Measurements from ENCODE around the gene SH3D19. TPM values are rescaled to one million over a fixed set of nuclear protein-coding genes. Genes with fewer than 3 reads are reported as not detected.
A peak's percentile ranks its signal among the peaks of the same experiment; 100 is the strongest.

The SH3D19 gene
- total RNA-seq, 1 donor from 2014 or later = 32.0 TPM

DNA sequence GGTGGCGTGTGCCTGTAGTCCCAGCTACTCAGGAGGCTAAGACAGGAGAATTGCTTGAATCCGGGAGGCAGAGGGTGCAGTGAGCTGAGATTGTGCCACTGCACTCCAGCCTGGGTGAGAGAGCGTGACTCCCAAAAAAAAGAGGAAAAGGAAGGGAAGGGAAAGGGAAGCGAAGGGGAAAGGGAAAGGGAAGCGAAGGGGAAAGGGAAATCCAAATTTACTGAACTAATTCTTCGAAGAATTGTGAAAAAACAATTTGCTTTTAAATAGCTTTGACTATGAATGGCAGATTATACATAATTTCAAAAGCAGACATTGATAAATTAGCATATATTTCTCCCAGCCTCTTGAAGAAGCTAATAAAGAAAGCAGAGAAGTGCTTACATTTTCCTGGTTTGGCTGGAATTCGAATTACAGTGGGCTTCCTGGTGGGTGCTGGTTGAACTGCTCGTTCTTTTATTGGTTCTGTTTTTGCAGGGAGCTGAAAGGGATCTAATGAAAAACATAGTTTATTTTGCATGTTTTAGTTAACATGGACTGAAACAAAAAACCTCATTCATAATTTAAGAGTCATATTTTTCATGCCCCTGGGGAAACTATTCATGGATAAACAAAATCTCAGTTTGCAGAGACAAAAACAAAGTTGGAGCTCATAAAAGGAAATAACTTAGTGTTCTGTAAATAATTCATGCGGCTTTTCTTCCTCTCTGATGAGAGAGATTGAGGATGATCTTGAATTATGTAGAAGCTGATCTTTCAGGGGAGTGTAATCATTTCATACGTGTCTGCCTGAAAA lies 160.0 kb downstream of the SH3D19 start:
- TF ChIP-seq, protein P1, sequence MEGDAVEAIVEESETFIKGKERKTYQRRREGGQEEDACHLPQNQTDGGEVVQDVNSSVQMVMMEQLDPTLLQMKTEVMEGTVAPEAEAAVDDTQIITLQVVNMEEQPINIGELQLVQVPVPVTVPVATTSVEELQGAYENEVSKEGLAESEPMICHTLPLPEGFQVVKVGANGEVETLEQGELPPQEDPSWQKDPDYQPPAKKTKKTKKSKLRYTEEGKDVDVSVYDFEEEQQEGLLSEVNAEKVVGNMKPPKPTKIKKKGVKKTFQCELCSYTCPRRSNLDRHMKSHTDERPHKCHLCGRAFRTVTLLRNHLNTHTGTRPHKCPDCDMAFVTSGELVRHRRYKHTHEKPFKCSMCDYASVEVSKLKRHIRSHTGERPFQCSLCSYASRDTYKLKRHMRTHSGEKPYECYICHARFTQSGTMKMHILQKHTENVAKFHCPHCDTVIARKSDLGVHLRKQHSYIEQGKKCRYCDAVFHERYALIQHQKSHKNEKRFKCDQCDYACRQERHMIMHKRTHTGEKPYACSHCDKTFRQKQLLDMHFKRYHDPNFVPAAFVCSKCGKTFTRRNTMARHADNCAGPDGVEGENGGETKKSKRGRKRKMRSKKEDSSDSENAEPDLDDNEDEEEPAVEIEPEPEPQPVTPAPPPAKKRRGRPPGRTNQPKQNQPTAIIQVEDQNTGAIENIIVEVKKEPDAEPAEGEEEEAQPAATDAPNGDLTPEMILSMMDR (IDR thresholded peaks at IDR 0.05) = no peak
- no peaks in the 10 kb centered on the region for H3K9me3 Mint-ChIP-seq (ENCODE audit: low read depth)
- no peak for DNase-seq (ENCODE audit: low spot score)
- H3K27ac Mint-ChIP-seq (ENCODE audit: unreplicated experiment) = peak overlapping the region; percentile 65
- no peaks in the 10 kb centered on the region for H3K27me3 Mint-ChIP-seq (ENCODE audit: low read depth)
- H3K36me3 Mint-ChIP-seq (ENCODE audit: low read depth) = peaks cover 9% of the 10 kb centered on the region
- peaks cover 52% of the 10 kb centered on the region for H3K4me1 Mint-ChIP-seq (ENCODE audit: low read depth)
- H3K4me3 Mint-ChIP-seq (ENCODE audit: unreplicated experiment) = peak overlapping the region; percentile 2

DNA sequence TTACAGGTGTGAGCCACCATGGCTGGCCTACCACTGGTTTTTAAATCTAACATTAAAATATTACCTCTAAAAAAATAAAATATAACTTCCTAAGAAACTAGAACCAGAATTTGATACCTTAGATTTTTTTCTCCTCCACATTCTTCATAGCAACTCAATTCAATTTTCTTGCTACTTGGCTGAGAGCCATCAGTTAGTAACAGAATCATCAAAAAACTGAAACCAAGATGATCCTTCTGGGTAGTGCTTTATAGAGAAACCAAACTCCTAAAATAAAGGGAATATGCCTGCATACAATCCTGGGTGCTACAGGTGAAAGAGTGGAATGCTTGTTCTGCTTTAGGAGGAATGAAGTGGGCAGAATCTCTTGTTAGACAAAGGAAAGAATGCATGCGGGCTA lies 161.6 kb downstream of the SH3D19 start:
- Mint-ChIP-seq H3K4me1 (ENCODE audit: low read depth) (peaks cover 38% of the 10 kb centered on the region), H3K27me3 (ENCODE audit: low read depth) (no peaks in the 10 kb centered on the region), H3K36me3 (ENCODE audit: low read depth) (peaks cover 11% of the 10 kb centered on the region), H3K4me3 (ENCODE audit: unreplicated experiment) (no peak overlapping the region), H3K27ac (ENCODE audit: unreplicated experiment) (peak overlapping the region; percentile 54), H3K9me3 (ENCODE audit: low read depth) (no peaks in the 10 kb centered on the region)
- DNase-seq (ENCODE audit: low spot score) = no peak
- TF ChIP-seq, protein P1 (IDR thresholded peaks at IDR 0.05) = no peak

DNA sequence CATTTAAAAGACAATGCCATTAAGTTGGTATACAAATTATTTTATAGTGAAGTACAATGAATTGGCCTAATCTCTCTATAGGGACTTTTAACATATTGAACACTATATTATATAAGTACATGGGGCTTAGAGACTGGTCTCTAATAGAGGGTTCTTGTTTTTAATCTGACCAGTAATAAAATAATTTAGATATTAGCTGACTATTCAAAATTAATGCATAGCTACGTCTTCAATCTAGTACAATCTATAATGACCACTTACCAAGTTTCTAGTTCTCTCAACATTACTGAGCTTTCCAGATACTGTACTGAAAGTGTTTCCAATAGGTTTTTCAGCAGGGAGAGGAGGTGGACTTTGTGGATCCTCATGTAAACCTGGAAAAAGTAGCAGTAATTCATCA lies 166.4 kb downstream of the SH3D19 start:
- Mint-ChIP-seq H3K4me3 (ENCODE audit: unreplicated experiment) (no peak overlapping the region), H3K27me3 (ENCODE audit: low read depth) (no peaks in the 10 kb centered on the region), H3K27ac (ENCODE audit: unreplicated experiment) (no peak overlapping the region), H3K36me3 (ENCODE audit: low read depth) (peaks cover 14% of the 10 kb centered on the region), H3K4me1 (ENCODE audit: low read depth) (peaks cover 3% of the 10 kb centered on the region), H3K9me3 (ENCODE audit: low read depth) (peaks cover 6% of the 10 kb centered on the region)
- no peak for DNase-seq (ENCODE audit: low spot score)
- TF ChIP-seq, protein P1 (IDR thresholded peaks at IDR 0.05) = no peak

DNA sequence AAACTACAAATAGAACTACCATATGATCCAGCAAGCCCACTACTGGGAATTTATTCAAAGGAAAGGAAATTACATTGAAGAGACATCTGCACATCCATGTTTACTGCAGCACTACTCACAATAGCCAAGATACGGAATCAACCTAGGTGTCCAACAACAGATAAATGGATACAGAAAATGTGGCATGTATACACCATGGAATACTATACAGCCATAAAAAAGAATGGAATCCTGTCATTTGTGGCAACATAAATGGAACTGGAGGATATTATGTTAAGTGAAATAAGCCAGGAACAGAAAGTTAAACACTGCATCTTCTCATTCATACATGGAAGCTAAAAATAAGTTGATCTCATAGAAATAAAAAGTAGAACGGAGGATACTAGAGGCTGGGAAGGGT lies 167.9 kb downstream of the SH3D19 start:
- TF ChIP-seq, protein P1 (IDR thresholded peaks at IDR 0.05) = no peak
- H3K4me1 Mint-ChIP-seq (ENCODE audit: low read depth) = peaks cover 3% of the 10 kb centered on the region
- no peak for DNase-seq (ENCODE audit: low spot score)
- H3K27ac Mint-ChIP-seq (ENCODE audit: unreplicated experiment) = no peak overlapping the region
- peaks cover 11% of the 10 kb centered on the region for H3K36me3 Mint-ChIP-seq (ENCODE audit: low read depth)
- no peaks in the 10 kb centered on the region for H3K27me3 Mint-ChIP-seq (ENCODE audit: low read depth)
- peaks cover 6% of the 10 kb centered on the region for H3K9me3 Mint-ChIP-seq (ENCODE audit: low read depth)
- no peak overlapping the region for H3K4me3 Mint-ChIP-seq (ENCODE audit: unreplicated experiment)

DNA sequence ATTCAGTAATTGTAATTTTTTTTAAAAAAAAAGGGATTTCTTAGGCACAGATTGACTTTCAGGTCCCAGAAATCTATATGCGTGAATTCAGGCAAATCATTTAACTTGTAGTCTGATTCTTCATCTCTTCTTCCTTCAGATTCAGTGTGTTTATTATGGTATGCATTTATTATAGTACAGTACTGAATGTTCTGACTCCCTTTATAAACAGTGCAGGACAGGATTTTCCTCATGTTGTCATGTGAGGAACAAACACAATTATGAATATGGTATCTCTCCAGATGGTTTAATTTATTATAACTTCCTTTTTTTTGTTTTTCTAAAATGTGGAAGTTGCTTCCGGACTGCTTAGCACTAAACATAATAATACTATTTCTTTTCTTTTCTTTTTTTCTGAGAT lies 171.8 kb downstream of the SH3D19 start:
- no peak overlapping the region for H3K4me3 Mint-ChIP-seq (ENCODE audit: unreplicated experiment)
- H3K27me3 Mint-ChIP-seq (ENCODE audit: low read depth) = no peaks in the 10 kb centered on the region
- peaks cover 3% of the 10 kb centered on the region for H3K4me1 Mint-ChIP-seq (ENCODE audit: low read depth)
- DNase-seq (ENCODE audit: low spot score) = no peak
- no peak overlapping the region for H3K27ac Mint-ChIP-seq (ENCODE audit: unreplicated experiment)
- H3K36me3 Mint-ChIP-seq (ENCODE audit: low read depth) = peaks cover 6% of the 10 kb centered on the region
- peaks cover 6% of the 10 kb centered on the region for H3K9me3 Mint-ChIP-seq (ENCODE audit: low read depth)
- TF ChIP-seq, protein P1 (IDR thresholded peaks at IDR 0.05) = no peak
